HPDE6-E6E7 (cell line): ENCODE data around the gene EMX2.
"Not testable (repeated sequence)": the region's sequence is repeated elsewhere in the genome, so short reads cannot be mapped to it uniquely, and the experiment has no call there.

Source experiments
- DNase-seq: peaks from one replicate; pipeline ENCODE4 v3.0.0; 2011; ENCODE audit warnings: missing footprints; ENCODE audit errors: extremely low spot score

EMX2 gene

GRCh38 chr10:117560942-117561341 lies 18.4 kb downstream of the EMX2 start:
- DNase-seq = no peak

DNA sequence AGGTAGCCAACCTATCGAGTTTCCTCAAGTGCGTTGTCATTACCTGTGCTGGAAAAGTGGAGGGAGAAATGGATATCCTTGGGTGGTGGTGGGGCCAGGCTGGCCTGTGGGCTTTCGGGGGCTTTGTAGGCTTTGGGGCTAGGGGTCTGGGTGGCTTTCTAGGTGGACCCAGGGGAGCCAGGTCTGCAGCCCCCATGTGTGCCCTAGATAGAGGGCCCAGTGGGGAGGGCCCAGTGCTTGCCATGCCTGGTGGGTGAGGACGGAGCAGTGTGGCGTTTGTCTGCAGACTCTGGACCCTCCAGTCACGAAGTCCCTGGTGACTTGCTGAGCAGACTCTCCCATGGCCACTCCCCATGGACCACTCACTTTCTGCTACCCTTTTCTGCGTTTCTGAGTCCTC lies 19.7 kb downstream of the EMX2 start:
- DNase-seq = no peak

- DNase-seq = no peak
Observed at GRCh38 chr10:117562896-117563737, 20.6 kb downstream of the EMX2 start.

DNA sequence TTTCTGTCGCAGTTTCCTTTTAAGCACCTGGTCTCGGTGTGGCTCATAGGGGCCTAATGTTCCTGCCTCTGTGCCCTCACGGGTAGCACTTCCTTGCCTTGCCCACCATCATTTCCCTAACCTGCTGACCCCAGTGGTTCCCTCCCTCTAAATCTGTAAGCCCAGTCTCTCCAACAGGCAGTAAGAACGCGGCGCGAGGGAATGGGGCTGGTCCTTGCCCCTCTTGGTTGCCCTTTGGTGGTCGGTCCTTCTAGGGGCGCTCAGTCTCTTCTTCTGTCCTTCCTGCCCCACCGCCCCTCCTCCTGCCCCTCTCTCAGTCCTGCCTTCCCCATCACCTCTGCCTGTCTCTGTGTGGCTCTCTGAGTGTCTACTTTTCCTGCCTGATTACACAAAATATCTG lies 21.2 kb downstream of the EMX2 start:
- DNase-seq = no peak

DNA sequence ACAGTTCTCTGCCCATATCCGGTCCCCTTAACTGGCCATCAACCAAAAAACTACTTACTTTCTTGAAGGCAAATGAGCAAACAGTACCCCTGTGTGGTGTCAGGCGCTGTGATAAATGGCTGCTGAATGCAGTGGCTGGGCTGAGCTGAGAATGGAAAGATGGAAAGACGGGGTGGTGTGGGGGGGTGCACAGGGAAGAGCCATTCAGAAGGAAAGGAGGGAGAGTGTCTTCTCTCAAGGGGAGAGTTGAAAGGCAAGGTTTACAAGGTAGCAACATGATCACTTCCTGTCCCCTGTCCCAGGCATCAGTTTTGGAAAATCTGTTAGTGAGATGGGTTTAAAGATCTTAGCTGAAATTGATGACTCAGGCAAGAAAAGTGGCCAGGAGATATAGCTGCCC lies 22.5 kb downstream of the EMX2 start:
- no peak for DNase-seq

DNA sequence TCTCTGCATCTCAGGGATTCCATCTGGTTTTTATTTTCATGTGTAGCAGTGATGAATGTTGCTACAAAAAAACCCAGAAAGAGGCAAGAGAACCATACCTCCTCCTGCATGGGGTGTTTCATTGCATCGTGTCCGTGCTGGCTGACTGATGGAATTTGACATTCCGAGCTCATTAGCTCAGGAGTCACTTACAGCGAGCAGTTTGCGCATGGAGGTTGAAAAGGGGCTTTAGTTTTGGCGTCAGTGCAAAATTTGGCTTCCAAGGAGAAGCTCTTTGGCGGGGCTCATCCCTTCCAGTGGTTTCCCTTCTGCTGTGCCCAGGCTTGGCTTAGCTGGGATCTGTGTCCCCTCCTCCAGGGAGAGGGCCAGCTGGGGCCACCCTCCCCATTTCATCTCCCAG lies 25.8 kb downstream of the EMX2 start:
- no peak for DNase-seq

GRCh38 chr10:117569610-117570390 lies 27.3 kb downstream of the EMX2 start:
- DNase-seq = no peak

GRCh38 chr10:117570880-117571279 lies 28.3 kb downstream of the EMX2 start:
- no peak for DNase-seq

- DNase-seq = no peak
Observed at GRCh38 chr10:117574498-117575146, 32.1 kb downstream of the EMX2 start.

- no peak for DNase-seq
Observed at GRCh38 chr10:117578490-117578889, 35.9 kb downstream of the EMX2 start.

- DNase-seq = no peak
Observed at GRCh38 chr10:117578999-117579590, 36.5 kb downstream of the EMX2 start.

DNA sequence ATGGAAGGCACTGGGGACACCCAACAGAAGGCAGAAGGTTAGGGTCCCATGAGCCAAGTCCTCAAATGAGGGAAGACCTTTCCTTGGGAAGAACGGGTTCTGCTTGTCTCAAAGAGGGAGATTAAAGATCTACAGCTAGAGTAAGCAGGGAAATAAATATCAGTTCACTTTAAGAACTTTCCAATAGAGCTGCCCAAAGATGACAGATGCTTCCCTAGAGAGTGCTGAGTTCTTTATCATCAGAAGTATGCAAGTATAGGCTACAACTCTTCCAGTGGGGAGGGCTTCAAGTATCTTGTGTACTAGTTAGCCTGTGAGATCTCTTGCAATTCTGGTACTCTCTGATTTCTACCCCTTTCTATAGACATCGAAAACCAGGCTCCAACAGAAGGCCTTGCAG lies 39.4 kb downstream of the EMX2 start:
- no peak for DNase-seq

- DNase-seq = not testable (repeated sequence)
Observed at GRCh38 chr10:117584831-117585230, 42.3 kb downstream of the EMX2 start.

DNA sequence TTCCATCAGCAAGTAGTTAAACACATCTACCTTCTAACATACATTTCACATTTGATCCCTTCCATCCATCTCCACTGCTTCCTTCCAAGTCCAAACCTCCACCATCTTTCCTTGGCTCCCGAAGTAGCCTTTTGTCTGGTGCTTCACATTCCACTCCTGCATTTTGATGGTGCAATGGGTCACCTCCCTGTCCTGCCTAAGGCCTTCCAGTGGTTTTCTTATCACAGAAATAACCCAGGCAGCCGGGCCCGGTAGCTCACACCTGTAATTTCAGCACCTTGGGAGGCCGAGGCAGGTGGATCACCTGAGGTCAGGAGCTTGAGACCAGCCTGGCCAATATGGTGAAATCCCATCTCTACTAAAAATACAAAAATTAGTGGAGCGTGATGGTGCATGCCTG lies 44.5 kb downstream of the EMX2 start:
- DNase-seq = no peak

DNA sequence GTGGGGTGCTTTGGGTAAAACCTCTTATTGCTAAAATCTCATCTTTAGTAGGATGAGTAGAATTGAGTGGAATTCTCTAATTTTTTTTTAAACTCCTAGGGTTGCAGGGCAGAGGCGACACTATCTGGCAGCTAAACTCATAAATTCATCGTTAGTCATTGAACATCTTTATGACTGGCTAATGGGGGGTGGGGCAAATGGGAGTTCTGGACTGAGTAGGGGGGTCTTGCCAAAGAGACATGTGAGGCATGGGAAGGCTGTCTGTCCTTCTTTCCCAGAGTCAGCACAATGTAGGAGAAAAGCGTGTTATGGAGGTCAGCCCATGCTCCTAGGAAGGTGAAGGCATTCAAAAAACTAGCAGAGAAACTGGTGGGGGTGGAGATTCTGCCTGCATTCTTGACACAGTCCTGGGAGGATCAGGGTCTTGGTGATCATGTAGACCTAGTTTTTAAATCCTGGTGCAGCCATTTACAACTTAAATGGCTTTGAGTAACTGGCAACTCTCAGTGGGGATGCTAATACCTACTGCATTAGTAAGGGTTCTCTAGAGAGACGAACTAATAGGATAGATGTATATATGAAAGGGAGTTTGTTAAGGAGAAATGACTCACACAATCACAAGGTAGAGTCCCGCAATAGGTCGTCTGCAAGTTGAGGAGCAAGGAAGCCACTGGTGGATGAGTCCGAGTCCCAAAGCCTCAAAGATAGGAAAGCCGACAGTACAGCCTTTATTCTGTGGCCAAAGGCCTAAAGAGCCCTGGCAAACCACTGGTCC lies 47.7 kb downstream of the EMX2 start:
- no peak for DNase-seq

GRCh38 chr10:117591043-117591442 lies 48.5 kb downstream of the EMX2 start:
- DNase-seq = no peak

GRCh38 chr10:117594722-117595121 lies 52.2 kb downstream of the EMX2 start:
- no peak for DNase-seq

DNA sequence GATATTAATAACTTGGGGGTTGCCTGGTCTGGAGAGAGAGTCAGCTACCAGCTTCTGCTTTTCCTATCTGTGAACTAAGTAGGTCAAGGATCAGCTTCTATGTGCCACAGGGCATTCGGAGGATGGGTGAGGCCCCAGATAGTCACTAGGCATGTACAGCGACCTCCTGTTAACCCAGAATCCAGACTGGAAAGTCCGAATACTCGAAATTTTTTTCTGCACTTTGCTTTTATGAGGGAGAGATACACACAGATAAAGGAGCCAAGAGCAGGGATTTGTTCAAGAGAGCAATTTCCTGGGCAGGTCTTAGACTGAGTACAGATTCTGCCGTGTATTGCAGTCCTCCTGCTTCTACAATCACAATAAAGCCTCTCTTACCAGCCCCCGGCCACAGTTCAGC lies 54.2 kb downstream of the EMX2 start:
- no peak for DNase-seq

DNA sequence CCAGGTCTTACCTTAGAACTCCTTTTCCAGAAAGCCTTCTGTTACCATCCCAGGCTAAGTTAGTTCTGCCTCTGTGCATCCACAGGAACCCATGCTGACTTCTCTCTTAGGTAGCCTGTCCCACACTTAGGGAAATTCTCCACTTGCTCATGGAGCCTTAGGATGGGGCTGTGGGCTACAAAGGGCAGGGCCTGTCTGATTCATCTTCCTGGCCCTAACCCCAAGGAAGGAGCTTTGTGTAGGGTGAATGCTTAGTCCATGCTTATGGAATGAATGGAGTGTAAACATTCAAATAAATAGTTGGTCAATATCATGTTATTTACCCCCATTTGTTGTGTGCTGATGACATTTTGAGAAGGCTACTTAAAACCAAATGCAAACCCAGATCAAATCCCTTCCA lies 54.7 kb downstream of the EMX2 start:
- no peak for DNase-seq
